GM12865 (cell line): ENCODE data around the gene SLC6A17.

Source experiments
- DNase-seq: peaks from one replicate; pipeline ENCODE4 v3.0.0; 2010; ENCODE audit warnings: low read depth
- H3K4me3 ChIP-seq: 2 replicates; pipeline ENCODE4 v1.5.1; 2011; ENCODE audit warnings: mild to moderate bottlenecking, low read depth, low read length, control low read depth
- TF ChIP-seq, protein P1 (sequence below): IDR thresholded peaks from 2 replicates; pipeline ENCODE4 v1.5.1; 2011; ENCODE audit warnings: low read length, control low read depth, low read depth, inconsistent platforms; ENCODE audit not compliant: insufficient read depth; ENCODE audit errors: missing control alignments

SLC6A17 gene

DNA sequence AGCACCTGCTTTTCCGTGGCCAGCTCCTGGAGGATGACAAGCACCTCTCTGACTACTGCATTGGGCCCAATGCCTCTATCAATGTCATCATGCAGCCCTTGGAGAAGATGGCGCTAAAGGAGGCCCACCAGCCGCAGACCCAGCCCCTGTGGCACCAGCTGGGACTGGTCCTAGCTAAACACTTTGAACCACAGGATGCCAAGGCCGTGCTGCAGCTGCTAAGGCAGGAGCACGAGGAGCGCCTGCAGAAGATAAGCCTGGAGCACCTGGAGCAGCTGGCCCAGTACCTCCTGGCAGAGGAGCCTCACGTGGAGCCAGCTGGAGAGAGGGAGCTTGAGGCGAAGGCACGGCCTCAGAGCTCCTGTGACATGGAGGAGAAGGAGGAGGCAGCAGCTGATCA is 37.6 kb upstream of the SLC6A17 start:
- TF ChIP-seq, protein P1, sequence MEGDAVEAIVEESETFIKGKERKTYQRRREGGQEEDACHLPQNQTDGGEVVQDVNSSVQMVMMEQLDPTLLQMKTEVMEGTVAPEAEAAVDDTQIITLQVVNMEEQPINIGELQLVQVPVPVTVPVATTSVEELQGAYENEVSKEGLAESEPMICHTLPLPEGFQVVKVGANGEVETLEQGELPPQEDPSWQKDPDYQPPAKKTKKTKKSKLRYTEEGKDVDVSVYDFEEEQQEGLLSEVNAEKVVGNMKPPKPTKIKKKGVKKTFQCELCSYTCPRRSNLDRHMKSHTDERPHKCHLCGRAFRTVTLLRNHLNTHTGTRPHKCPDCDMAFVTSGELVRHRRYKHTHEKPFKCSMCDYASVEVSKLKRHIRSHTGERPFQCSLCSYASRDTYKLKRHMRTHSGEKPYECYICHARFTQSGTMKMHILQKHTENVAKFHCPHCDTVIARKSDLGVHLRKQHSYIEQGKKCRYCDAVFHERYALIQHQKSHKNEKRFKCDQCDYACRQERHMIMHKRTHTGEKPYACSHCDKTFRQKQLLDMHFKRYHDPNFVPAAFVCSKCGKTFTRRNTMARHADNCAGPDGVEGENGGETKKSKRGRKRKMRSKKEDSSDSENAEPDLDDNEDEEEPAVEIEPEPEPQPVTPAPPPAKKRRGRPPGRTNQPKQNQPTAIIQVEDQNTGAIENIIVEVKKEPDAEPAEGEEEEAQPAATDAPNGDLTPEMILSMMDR: no peak
- DNase-seq: no peak
- H3K4me3 ChIP-seq: no peak overlapping the region

DNA sequence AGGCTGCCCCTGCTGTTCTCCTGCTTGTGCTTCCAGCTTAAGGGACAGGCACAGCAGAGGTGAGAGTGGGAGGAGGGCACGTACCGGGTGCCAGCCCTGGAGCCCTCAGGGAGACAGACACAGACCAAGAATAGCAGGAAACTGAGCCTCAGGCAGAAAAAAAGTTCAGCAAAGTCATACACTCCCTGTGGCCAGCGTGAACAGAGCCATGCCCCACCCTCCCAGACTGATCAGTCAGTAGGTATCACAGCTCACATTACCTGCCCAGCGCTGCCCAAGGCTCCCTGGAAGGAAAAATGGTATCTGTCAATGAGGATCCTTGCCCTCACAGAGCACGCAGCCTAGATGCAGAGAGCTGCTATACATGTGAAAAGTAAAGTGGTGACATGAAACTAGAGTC is 36.7 kb upstream of the SLC6A17 start:
- DNase-seq: no peak
- H3K4me3 ChIP-seq: no peak overlapping the region
- TF ChIP-seq, protein P1: no peak

- no peak for DNase-seq
- H3K4me3 ChIP-seq: no peak overlapping the region
- TF ChIP-seq, protein P1: no peak
Observed at GRCh38 chr1:110114173-110114572, 36.1 kb upstream of the SLC6A17 start.

- no peak overlapping the region for H3K4me3 ChIP-seq
- TF ChIP-seq, protein P1: no peak
- no peak for DNase-seq
Observed at GRCh38 chr1:110114784-110115183, 35.5 kb upstream of the SLC6A17 start.

GRCh38 chr1:110118636-110119396 is 31.5 kb upstream of the SLC6A17 start:
- no peak for DNase-seq
- no peak overlapping the region for H3K4me3 ChIP-seq
- TF ChIP-seq, protein P1: no peak

DNA sequence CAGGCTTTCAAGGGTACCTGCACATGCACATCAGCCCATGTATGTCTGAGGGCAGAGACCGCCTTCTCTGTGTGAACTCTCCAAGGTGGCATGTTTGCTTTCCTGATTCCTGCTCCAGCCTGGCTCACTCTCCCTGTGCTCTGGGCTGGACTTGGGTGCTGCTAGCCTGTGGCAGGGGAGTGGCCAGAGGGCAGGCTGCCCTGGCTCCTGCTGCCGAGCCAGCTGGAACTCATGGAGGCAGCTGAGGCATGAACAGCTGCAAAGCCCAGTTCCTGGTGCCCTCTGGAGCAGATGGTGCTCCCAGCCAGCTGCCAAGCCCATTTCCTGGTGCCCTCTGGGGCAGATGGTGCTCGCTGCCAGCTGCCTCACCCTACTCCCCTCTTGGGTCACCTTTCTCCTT is 30.5 kb upstream of the SLC6A17 start:
- TF ChIP-seq, protein P1: no peak

DNA sequence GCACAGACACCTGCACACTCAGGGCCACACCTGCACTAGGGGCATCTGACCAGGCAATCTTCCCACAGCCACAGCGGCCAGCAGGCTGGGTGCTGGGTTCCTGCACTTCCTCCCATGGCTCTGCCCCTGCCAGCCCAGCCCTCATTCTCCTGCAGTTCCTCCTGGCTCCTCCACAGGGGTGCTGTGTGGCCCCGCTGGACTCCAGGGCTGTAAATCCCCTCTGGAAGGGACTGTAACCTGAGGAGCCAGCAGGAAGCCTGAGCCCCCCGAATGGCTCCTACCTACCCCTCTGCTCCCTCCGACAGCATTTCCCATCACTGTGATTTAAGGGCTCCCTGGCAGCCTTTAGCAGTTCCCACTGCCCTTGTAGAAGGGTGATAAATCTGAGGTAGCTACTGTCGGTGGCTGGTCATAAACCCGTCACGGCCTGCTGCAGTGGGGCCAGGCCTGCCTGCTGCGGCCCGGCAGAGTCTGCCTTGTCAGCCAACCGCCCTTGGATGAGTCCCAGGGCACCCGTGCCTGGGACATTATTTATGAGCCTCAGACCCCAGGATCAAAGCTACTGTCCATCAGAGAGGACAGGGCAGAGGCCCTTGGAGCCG is 29.2 kb upstream of the SLC6A17 start:
- no peak overlapping the region for H3K4me3 ChIP-seq
- TF ChIP-seq, protein P1: no peak
- DNase-seq: no peak

More for the DNA sequence above, 30.5 kb upstream of the SLC6A17 start:
- no peak overlapping the region for H3K4me3 ChIP-seq
- no peak for DNase-seq
